HG03097 (cell line): Measurements from ENCODE around the gene IL3RA.
"Not testable (repeated sequence)": the region's sequence is repeated elsewhere in the genome, so short reads cannot be mapped to it uniquely, and the experiment has no call there.

Source experiments
- ATAC-seq: cut with Tn5 transposase; IDR thresholded peaks from one replicate; pipeline ENCODE4 v1.9.1; 2021; ENCODE audit not compliant: unreplicated experiment, low FRiP score

Gene IL3RA

DNA sequence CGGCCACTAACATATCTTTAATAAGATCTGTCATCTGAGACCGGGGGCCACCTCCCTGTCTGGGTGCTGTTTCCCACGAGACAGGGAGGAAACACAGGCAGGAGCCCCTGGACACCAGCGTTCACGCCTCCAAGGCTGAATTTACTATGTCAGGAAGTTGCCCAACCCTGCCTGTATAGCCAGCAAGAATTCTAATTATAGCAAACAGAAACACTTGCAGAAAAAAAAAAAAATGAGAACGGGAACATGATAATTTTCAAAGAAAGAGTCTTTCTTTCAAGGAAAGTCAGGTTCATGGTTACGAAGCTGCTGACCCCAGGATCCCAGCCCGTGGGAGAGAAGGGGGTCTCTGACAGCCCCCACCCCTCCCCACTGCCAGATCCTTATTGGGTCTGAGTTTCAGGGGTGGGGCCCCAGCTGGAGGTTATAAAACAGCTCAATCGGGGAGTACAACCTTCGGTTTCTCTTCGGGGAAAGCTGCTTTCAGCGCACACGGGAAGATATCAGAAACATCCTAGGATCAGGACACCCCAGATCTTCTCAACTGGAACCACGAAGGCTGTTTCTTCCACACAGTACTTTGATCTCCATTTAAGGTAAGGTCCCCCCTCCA, at the start of gene IL3RA:
IL3RA (plus strand) TSS at position 455 of the 613 bp plus-strand sequence. CDS start 4,981 bp downstream, outside the sequence.
- ATAC-seq, result peak; percentile 54

DNA sequence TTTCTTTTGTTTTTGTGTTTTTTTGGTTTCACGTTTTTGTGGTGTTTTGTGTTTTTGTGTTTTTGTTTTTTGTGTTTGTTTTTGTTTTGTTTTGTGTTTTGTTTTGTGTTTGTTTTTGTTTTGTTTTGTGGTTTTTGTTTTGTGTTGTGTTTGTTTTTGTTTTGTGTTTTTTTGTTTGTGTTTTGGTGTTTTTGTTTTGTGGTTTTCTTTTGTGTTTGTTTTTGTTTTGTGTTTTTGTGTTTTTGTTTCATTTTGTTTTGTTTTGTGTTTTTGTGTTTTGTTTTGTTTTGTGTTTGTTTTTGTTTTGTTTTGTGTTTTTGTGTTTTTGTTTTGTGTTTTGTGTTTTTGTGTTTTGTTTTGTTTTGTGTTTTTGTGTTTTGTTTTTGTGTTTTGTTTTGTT, 47.0 kb upstream of the IL3RA start:
- ATAC-seq, result no peak

DNA sequence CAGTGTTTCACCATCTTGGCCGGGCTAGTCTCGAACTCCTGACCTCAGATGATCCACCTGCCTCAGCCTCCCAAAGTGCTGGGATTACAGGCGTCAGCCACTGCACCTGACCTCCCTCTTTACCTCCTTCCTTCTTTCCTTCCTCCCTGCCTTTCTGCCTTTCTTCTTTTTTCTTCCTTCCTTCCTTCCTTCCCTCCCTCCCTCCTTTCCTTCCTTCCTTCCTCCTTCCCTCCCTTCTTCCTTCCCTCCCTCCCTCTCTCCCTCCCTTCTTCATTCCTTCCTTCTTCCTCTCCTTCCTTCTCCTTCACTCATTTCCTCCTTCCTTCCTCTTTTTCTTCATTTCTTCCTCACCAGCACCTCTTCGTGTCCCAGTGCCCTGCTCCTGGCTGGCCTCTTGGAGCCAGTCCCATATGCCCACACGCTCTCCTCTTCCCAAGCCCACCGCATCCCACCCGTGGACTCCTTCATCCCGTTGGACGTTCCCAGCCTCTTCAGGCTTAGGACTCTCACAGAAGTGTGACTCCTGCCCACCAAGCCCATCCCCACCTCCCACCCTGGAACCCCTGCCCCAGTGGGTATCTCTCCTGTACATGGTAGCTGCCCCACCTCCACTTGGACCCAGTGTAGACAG, 45.4 kb upstream of the IL3RA start:
- ATAC-seq, result no peak

DNA sequence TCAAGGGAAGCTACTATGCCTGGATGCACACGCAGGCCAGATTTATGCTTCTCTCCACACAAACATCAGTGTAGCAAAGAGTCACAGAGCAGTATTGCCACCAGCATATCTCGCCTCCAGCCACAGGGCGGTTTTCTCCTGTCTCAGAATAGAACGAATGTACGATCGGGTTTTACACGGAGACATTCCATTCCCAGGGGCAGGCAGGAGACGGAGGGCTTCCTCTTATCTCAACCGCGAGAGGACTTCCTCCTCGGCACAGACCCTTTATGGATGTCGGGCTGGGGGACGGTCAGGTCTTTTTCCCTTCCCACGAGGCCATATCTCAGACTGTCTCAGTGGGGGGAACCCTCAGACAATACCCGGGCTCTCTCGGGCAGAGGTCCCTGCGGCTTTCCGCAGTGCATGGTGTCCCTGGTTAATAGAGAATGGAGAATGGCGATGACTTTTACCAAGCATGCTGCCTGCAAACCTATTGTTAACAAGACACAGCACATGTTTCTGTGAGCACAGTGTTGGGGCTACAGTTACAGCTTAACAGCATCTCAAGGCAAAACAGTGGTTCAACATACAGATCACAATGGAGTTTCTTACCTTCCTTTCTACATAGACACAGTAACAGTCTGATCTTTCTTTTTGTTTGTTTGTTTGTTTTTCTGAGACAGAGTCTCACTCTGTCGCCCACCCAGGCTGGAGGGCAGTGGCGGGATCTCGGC, 43.9 kb upstream of the IL3RA start:
- ATAC-seq, result no peak

DNA sequence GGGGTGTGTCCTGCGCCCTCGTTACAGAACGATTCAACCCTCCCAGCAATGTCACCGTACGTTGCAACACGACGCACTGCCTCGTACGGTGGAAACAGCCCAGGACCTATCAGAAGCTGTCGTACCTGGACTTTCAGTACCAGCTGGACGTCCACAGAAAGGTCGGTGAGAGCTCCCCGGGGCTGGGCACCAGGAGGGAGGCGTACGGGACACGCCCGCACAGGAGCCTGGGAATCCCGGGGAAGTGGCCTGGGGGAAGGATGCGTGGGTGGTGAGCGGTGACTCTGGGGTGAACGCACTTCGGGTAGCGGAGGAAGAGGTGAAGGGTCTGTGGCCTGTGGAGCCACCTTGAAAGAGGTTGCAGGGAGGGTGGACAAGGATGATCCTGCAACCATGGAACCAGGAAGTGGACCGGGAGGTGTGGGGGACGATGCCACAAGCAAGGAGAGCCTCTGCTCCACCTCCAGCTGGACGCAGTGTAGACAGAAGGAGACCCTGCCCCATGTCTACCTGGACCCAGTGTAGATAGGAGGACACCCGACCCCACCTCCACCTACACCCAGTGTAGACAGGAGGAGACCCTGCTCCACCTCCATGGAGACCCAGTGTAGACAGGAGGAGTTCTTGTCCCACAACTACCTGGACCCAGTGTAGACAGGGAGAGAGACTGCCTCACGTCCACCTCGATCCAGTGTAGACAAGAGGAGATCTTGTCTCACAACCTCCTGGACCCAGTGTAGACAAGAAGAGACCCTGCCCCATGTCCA, 42.1 kb upstream of the IL3RA start:
- no peak for ATAC-seq

DNA sequence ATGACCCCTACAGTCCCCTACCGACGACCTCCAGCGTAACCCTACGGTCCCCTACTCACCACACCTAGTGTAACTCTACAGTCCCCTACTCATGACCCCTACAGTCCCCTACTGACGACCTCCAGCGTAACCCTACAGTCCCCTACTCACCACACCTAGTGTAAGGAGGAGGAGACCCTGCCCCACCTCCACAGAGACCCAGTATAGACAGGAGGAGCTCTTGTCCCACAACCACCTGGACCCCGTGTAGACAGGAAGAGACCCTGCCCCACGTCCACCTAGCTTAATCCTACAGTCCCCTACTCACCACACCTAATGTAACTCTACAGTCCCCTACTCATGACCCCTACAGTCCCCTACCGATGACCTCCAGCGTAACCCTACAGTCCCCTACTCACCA, 41.0 kb upstream of the IL3RA start:
- no peak for ATAC-seq

DNA sequence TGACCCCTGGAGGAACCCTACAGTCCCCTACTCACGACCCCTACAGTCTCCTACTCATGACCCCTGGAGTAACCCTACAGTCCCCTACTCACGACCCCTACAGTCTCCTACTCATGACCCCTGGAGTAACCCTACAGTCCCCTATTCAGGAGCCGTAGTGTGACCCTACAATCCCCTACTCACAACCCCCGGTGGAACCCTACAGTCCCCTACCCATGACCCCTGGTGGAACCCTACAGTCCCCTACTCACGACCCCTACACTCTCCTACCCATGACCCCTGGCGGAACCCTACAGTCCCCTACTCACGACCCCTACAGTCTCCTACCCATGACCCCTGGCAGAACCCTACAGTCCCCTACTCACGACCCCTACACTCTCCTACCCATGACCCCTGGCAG, 39.0 kb upstream of the IL3RA start:
- ATAC-seq, result not testable (repeated sequence)

DNA sequence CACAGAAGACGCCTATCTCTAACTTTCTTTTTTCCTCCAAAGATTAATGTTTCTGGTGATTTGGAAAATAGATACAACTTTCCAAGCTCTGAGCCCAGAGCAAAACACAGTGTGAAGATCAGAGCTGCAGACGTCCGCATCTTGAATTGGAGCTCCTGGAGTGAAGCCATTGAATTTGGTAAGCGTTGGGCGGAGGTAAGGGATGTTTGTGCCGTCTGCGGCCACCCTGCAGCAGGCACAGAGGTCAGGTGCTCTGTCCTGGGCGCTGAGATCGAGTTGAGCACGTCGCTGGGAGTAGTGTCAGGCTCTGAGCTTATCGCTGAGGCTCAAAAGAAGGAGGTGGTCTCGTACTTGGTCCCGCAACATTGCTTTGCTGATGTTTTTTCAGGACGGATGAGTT, 36.1 kb upstream of the IL3RA start:
- ATAC-seq, result no peak

DNA sequence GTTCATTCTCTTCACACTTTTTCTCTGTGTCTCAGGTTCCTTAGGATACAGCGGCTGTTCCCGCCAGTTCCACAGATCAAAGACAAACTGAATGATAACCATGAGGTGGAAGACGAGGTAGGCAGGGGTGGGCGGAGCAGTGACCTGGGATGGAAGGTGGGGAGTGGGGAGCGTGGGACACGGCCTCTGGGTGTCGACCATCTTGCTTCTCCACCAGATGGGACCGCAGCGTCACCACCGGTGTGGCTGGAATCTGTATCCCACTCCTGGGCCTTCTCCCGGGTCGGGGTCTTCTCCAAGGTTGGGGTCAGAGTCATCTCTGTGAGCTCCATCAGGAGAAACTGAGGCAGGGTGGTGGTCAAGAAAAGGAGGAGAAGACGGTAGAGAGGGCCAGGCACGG, 31.2 kb upstream of the IL3RA start:
- ATAC-seq, result no peak

DNA sequence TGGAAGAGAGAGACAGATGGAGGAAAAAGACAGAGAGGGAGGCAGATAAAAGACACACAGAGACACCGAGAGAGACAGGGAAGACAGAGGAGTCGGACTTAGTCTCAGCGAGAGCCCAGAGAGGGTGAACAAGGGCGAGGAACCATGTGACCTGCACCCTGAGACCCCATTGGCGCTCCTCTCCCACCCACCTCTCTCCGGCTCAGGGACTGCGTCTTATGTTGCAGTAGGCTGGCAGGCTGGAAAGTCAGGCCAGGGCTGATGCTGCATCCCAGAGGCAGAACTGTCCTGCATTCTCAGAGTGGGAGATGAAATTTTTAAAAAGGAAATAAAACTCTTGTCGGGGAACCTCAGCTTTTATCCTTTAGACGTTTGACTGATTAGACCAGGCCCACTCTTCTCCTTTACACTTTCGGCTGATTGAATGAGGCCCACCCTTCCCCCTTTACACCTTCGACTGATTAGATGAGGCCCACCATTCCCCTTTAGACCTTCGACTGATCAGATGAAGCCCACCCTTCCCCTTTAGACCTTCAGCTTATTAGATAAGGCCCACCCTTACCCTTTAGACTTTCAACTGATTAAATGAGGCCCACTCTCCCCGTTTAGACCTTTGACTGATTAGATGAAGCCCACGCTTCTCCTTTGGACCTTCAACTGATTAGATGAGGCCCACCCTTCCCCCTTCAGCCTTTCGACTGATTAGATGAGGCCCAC, 29.5 kb upstream of the IL3RA start:
- ATAC-seq, result no peak

DNA sequence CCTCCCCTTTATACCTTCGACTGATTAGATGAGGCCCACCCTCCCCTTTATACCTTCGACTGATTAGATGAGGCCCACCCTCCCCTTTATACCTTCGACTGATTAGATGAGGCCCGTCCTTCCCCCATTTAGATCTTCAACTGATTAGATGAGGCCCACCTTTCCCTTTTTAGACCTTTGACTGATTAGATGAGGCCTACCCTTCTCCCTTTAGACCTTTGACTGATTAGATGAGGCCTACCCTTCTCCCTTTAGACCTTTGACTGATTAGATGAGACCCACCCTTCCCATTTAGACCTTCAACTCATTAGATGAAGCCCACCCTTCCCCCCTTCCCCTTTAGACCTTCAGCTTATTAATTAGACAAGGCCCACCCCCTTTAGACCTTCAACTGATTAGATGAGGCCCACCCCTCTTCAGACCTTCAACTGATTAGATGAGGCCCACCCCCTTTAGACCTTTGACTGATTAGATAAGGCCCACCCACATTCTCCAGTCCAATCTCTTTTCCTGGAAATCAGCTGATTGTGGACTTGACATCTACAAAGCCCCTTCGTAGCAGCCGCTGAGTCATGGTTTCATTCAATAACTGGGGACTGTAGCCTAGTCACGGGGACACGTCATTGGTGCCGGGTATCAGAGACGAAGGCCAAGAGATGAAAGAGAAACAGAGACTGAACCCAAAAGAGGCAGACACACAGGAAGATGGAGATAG, 28.8 kb upstream of the IL3RA start:
- ATAC-seq, result no peak

DNA sequence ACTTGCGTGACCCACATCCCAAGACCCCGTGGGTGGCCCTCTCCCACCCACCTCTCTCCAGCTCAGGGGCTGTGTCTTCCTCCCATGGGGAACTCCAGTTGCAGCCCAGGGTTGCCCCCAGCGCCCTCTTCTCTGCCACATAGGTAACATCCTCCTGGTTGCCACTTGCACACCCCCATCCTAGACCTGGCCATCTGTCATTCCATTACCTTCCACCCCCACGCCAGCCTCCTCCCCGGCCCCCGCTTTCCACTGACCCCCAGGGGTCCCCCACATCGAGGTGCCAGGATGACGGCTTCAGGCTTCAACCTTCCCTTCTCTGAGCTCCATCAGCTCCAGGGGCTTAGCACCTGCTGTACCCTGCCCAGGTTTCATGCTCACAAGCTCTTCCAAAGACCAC, 28.1 kb upstream of the IL3RA start:
- ATAC-seq, result no peak

DNA sequence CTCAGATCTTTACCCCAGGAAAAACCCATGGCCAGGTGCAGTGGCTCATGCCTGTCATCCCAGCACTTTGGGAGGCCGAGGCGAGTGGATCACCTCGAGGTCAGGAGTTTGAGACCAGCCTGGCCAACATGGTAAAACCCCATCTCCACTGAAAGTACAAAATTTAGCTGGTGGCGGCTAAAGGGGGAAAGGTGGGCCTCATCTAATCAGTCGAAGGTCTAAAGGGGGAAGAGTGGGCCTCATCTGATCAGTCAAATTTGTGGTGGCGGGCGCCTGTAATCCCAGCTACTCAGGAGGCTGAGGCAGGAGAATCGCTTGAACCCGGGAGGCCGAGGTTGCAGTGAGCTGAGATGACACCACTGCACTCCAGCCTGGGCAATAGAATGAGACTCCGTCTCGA, 27.7 kb upstream of the IL3RA start:
- ATAC-seq, result not testable (repeated sequence)

DNA sequence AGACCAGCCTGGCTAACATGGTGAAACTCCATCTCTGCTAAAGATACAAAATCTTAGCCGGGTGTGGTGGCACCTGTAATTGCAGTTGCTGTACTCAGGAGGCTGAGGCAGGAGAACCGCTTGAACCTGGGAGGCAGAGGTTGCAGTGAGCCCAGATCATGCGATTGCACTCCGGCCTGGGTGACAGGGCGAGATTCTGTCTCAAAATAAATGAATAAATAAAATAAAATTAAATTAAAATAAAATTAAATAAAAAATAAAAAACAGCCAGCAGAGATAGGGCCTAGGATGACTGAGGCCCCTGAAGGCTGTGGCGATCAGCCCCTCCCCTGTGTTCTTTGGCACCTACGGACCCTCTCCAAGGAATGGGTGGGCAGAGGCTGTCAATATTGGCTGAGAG, 22.8 kb upstream of the IL3RA start:
- ATAC-seq, result no peak

DNA sequence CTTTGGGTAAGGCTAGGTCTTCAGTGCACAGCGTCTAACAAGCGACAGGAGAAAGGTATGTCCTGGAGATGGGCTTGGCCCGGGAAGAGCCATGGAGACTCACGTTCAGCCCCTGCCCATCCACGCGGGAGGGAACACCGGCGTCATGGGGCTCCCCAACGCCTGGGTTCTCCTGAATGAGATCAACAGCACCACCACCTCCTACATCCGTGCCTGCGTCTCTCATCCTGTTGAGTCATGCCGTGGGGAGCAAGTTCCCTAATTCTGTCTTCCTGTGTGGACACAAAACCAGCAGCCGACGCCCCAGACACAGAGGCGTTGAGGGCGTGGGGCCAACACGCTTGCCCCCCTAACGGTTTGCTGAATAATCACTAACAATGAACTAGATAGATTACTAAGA, 20.1 kb upstream of the IL3RA start:
- ATAC-seq, result no peak

DNA sequence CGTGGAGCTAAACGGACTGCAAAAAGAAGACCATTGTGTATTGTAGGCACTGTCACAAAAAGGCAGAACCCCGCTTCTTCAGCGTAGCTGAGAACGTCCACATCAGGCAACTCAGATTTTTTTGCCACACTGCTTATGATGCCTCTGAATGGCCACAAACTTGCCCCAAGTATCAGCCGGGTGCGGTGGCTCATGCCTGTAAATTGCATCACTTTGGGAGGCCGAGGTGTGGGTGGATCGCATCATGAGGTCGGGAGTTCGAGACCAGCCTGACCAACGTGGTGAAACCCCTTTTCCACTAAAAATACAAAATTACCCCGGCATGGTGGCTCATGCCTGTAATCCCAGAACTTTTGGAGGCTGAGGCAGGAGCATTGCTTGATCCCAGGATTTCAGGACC, 14.9 kb upstream of the IL3RA start:
- ATAC-seq, result no peak

DNA sequence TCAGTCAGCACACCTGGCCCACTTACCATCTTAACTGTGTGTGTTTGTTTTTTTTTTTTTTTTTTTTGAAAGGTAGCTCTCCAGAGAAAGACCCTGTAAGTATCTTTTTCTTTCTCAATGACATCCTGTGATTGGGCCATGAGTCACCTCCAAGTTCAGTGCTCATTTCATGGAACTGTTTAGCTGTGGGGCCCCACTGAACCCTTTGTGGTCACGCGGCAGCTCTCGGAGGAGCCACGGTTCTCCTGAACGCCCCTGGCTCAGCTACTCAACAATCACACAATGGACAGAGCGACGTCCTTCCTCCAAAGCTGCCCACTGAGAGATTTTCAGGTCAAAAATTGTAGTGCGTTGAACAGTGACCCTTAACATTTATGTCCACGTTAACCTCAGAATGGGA, 14.2 kb upstream of the IL3RA start:
- ATAC-seq, result no peak

DNA sequence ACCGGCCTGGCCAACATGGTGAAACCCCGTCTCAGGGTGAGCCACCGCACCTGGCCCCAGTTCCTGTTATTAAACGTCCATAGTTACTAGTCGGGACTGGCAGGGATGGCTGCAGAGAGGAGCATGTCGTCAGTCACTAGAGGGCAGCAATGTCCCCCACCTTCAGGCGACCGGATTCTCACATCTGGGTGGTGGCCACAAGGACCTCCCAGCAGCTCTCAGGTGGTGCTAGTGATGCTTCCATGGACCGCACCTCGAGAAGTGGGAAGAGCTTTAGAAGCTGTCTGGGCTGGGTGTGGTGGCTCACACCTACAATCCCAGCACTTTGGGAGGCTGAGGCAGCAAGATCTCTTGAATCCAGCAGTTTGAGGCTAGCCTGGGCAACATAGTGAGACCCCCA, 13.3 kb upstream of the IL3RA start:
- peak; percentile 83 for ATAC-seq

DNA sequence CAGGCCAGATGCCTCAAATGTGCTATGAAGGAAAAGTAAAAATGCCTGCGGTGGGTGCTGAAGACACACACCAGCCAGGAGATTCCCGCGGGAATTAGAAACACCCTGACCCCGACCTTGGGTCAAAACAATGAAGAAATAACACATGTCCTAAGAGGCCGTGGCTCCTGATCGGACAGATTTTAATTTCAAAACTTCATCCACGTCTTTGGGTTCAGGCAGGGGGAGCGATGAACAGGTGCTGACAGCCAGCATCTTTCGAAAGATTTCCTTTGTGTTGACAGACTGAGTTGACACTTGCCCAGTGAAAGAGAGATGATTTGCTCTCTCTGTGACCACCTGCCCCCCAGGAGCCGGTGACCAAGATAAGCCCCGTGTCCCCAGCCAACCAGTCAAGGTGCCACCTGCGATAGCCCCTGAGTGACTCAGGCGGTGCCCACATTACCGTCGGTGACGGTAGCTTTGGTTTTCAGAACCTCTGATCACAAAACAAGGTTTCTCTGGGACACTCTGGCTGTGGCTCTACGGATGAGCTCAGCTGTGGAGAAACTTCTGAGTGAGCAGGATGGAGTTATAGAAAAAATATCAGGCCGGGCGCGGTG, 11.0 kb upstream of the IL3RA start:
- ATAC-seq, result no peak
